CD4-positive, alpha-beta T cell treated with Interleukin-6 for 4 hours (primary cell): ENCODE results near the gene RAB40A.
"Not testable (repeated sequence)": the region's sequence is repeated elsewhere in the genome, so short reads cannot be mapped to it uniquely, and the experiment has no call there.

ENCODE experiments used
- DNase-seq: peaks from one replicate; pipeline ENCODE4 v3.0.0-alpha.2; 2020; ENCODE audit warnings: mixed read lengths

Gene RAB40A

DNA sequence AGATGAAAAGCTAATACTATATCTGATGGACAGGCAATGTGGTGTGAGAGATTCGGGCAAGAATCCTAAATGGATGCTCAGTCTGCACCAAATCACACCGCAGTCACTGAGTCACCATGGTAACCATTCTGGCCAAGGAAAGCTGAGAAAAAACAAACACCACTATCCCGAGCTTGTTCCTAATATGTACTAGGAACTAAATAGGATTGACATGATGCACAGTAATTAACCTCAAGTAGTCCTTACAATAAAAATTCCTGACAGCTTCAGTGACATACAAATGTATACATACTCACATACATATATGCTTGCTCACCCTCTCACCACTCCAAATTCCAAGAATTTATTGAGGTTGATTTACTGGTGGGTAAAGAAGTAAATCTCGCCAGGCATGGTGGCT, 1.1 kb upstream of the RAB40A start:
- DNase-seq: no peak

DNA sequence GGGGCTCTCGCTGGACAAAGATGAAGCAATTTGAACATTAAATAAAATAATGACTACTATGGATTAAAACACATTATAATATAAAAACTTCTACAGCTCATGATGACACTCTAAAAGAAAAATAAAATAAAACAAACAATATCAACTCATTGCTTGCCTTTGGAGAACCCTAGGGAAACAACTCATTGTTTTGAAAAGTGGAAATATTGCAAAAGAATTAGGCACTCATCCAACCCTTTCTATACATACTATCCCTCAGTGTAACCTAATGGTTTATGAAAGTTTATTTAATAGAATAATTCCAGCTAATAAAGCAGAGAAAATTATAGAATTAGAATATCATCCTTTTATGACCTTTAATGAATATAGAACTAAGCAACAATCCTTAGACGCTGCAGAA, 718 bp downstream of the RAB40A start:
- DNase-seq: no peak

DNA sequence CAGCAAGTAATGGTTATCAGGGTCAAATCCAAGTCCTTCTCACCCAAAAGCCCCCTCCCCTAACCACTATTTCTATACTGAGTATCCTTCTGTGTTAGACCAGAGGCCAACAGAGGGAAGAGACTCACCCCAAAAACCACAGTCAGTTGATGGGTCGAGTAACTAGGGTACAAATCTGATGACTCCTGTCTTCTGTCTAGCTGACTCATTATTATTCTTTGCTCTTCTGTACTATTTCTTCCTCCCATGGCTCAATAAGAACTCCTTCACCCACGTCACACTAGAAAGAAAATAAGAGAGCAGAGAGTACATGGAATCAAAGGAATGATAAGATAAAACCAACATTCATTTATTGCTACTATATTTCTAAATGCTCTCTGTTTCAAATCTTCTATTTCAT, 2.0 kb downstream of the RAB40A start:
- no peak for DNase-seq

DNA sequence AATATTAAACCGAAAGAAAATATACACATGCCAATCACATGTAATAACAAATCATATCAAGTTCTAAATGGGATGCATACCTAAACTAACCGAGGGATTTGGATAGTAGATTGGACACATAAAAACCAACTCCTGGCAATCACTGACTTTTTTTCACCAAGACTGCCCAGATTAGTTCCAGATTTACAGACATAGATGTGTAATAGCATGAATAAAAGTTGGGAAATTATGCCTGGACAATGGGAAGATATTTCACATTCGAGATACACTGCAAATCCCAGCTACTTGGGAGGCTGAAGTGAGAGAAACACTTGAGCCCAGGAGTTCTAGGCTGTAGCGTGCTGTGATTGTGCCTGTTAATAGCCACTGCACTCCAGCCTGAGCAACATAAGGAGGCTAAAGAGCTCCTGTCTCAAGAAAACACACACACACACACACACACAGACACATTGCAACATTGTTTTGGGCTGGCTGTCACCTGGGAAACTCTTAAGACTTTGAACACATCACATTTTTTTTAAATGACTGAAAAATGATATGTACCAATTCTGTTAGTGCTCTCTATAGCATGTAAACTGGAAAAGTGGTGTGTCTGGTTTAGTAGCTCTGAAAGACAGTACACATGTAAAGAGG, 5.7 kb downstream of the RAB40A start:
- no peak for DNase-seq

DNA sequence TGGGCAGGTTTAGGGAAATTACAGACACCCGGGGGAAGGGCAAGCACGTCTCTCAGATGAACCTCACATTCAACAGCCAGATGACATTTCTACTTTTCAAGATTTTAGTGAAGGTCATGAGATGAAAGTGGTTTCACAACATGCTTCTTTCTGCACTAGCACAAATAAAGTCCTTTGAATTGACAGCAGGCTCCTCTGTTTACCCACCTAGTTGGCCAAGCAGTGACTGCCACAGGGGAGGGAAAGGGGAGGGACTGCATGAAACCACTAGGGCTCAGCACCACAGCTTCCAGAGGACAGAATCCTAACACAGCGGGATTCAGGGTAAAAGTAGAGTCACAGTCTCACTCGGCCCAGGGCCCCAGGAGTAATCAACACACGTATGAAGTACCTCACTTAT, 6.2 kb downstream of the RAB40A start:
- no peak for DNase-seq

DNA sequence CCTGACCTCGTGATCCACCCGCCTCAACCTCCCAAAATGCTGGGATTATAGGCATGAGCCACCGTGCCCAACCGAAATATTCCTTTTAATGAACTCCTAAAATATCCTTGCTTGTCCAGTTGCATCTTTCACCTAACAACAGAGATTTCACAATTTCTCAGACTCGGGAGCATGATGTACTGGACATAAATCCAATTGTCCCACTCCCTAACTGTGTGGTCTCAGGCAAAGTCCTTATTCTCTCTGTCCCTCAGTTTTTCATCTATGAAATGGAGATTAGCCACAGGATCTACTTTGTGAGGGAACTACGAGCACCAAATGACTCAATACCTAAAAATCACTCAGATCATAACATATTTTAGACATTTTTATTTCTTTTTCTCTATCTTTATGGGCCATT, 9.3 kb downstream of the RAB40A start:
- no peak for DNase-seq

DNA sequence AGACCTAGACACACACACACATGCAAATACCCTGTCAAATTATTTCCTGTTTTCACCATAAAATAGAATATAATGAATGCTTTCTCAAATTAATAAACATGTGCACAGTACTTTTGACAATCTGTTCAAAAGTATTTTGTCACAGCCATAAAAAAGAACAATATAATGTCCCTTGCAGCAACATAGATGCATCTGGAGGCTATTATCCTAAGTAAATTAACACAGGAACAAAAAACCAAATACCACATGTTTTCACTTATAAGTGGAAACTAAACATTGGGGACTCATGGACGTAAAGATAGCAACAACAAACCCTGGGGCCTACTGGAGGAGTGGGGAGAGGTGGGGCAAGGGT, 15.5 kb downstream of the RAB40A start:
- no peak for DNase-seq

DNA sequence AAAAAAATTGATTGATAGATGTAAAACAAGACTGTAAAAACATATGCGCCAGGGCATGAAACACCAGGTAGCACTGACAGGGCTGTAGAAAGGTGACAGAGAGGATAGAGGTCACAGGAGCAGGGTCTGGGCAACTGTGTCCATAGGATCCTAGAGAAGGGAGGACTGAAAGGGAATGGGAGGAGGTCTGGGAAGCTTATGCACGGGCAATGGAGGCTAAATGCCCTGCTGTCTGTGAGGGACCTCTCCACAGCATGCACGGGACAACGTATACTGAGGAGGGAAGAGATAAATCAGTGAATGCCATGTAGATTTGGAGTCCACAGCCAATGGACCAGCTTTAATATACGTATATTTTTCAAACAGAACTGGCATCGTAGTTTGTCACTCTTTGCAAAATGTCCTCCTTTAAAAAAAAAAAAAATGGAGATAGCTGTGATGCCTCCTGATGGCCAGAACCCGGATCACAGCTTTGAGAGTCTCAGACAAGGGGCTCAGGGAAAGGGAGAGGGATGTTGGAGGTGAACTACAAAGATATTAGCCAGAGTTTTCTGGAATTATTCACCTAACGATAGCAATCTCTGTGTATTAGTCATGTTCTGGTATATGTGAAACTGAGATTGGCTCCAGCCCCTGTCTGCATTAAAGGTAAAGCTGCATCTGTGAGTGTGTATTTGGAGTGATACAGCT, 16.0 kb downstream of the RAB40A start:
- no peak for DNase-seq

DNA sequence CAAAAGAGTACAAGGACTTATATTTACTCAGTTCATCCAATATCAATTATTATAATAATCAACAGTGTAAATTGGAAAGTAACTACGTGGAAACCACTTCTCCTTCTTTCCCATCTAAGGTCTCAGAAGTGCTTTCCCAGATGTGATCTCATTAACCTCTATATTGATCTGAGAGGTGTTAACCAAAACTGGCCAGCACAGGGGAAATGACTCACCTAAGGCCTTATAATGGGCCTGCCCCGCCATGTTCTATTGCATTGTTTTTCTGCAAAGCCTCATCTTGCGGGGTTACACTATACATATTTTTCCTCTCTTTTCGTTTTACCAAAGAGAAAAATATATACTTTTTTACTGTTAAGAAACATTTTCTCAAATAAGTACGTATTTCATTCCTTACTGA, 20.5 kb downstream of the RAB40A start:
- no peak for DNase-seq

DNA sequence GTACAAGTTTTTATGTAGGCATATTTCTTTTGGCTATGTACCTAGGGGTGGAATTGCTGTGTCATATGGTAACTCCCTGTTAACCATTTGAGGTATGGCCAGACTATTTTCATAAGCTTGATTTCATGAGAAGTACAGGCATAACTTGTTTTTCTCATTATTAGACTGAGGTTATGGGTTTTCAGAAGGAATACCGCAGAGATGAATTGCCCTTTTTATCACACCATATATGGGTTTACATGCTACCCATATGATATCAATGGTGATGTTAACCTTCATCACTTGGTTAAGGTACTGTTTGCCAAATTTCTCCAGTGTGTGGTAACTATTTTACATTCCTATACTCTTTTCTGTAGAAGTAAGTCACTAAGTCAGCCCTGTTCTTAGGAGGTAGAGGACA, 23.5 kb downstream of the RAB40A start:
- no peak for DNase-seq

DNA sequence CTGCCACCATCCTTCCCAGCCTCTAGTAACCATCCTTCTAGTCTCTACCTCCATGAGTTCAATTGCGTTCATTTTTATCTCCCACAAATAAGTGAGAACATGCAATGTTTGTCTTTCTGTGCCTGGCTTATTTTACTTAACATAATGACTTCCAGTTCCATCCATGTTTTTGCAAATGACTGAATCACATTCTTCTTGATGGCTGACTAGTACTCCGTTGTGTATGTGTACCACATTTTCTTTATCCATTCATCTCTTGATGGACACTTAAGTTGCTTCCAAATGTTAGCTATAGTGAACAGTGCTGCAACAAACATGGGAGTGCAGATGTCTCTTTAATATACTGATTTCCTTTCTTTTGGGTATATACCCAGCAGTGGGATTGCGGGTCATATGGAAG, 25.7 kb downstream of the RAB40A start:
- not testable (repeated sequence) for DNase-seq

DNA sequence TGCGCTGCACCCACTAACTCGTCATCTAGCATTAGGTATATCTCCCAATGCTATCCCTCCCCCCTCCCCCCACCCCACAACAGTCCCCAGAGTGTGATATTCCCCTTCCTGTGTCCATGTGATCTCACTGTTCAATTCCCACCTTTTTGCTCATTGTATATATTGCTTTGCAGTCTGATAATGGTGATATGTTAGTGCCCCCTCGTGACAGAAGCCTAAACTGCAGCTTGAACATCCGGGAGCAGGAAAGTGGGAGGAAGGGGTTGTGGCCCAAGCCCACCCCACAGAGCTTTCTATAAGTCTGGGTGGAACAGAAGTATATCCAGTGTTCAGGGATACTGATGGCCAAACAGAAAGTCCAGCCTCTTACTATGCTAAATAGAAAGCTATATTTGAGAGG, 29.6 kb downstream of the RAB40A start:
- peak; percentile 51 for DNase-seq

DNA sequence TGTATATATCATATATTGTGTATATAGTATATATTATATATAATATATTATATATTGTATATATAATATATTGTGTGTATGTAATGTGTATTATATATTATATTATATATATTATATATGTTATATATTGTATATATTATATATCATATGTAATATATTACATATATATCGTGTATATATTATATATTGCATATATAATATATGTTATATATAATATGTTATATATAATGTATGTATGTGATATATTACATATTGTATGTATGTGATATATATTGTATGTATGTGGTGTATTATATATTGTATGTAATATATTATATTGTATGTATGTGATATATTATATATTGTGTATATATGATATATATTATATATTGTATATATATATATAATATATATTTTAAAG, 30.5 kb downstream of the RAB40A start:
- no peak for DNase-seq

DNA sequence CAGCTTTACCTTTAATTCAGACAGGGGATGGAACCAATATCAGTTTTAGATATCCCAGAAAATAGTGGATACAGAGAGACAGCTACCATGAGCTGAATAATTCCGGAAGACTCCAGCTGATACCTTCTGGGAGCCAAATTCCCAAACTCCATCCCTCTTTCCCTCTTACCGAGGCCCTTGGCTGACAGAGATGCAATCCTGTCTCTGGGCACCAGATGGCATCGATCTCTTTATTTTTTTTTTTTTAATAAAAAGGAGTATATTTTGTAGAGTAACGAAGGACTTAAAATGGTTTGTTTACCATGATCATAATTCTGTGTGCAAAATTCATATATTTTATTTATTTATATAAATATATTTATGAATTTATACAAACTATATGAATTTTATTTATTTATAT, 31.0 kb downstream of the RAB40A start:
- no peak for DNase-seq

DNA sequence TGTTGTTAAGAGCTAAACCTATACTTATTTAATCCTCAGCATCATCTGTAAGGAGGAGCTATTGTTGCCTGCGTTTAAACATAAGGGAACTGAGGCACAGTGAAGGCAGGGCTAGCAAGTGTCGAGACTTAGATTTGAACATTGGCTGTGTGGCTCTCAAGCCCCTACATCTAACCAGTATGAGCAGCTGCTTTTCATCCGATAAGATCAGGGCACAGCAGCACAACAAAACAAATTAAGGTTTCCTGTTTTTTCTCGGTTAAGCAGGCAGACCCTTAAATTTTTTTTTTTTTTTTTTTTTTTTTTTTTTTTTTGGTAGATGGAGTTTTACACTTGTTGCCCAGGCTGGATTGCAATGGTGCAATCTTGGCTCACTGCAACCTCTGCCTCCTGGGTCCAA, 35.6 kb downstream of the RAB40A start:
- DNase-seq: peak; percentile 3

DNA sequence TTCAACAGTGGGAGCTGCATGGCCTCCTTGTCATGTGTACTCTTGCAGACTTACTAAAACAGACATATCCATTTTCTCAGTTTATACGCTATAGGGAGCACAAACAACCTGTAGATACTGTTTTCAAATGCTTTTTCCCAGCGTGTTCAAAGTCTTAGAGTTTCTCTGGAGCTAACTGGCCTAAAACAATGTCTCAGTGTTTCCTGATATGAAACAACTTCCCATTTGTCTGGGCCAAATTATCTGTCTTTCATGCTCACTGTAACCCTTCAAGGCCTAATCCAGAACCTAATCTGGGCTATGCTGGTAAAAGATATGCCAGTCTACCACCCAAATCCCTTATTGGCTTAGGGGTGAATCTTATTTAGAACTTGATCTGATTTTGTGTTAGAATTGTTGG, 38.8 kb downstream of the RAB40A start:
- DNase-seq: no peak

DNA sequence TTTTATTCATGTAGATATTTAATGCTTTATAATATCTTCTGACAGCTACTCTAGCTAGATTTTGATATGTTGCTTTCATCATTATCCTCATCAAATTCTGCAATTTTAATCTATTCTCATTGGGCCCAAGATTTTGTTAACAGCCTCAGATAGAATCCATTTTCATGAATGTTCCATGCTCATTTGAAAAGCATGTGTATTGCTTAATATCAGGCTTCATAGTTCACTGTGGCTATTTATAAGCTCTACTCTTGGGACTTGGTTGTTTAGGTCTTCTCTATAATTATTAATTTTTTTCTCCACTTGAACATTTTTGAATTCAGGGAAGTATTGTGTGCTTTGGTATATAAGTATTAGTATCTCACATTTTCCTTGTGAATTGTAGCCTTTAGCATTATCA, 41.8 kb downstream of the RAB40A start:
- no peak for DNase-seq

DNA sequence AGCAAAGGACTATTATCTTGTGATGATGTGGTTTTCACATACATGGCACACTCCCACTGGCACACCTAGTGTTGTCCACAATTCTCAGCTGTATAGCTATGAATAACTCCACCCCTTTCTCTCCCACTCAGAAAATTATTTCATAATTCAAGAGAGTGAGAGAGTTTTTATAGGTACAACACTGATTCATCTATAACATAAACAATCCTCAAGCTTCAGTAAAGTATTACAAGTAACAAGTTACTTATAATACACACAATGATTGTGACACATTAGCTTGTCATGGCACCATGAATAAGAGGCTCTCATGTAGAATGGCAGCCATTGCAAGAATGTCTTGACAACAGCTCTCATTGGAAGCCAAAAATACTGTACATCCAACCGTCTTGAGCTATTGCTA, 43.9 kb downstream of the RAB40A start:
- DNase-seq: no peak

DNA sequence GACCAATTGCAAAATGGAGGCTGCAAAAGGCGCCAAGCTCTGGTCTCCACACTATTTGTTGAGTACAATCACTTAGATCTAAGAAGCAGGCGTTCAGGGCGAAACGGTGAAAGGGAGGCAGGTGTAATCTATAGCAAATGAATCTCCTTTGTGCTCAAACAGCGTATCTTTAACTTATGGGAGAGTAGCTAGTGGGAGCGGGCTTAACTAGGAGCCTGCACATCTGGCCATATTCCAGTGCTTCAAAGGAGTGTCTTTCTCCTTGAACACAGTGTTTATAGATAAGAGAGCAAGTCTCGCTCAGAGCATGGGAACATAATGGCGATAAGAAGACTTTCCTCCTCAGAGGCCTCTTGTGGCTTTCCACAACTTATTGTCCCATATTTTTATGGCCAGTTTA, 49.3 kb downstream of the RAB40A start:
- DNase-seq: not testable (repeated sequence)

DNA sequence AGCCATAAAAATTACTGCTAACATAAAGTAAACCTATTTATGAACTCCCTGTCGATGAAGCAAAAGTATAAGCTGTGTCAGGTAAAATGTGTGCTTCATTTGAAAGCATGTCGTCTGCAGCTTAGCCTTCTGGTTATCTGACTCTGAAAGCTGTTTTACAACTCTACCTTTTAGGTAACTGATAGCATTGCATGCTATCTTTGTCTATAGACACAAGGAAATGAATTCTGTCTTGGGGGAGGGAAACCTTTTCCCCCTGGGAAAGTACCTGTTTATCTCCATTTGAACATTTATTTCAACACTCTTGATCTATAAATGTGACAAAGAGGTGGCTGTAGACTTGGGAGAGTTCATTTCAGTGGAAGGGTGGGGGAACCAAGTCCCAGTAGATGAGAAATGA, 51.4 kb downstream of the RAB40A start:
- DNase-seq: no peak

DNA sequence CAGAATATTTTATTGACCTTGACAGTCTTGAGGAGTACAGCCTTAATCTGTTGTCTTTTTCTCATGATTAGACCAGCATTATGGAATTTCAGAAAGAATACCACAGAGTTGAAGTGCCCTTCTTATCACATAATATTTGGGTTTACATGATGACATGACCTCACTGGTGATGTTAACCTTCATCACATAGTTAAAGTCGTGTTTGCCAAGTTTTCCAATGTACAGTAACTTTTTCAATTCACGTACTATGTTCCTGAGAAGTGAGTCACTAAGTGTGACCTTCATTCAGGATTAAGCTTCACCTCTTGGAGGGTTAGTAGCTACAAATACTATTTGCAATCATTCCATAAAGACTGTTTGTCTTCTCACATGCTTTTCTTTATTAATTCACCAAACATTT, 52.1 kb downstream of the RAB40A start:
- DNase-seq: no peak

DNA sequence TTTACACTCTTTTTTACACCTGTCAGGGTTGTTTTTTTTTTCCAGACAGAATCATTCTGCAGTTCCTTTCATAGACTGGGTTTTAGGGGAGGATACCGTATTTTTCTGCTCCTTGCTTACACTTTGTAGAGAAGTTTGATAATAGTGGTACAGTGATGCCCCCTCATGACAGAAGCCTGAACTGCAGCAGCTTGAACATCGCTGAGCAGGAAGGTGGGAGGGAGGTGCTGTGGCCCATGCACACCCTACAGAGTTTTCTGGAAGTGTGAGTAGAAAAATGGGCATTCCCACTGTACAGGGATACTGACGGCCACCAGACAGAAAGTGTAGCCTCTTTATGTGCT, 54.5 kb downstream of the RAB40A start:
- peak; percentile 81 for DNase-seq

DNA sequence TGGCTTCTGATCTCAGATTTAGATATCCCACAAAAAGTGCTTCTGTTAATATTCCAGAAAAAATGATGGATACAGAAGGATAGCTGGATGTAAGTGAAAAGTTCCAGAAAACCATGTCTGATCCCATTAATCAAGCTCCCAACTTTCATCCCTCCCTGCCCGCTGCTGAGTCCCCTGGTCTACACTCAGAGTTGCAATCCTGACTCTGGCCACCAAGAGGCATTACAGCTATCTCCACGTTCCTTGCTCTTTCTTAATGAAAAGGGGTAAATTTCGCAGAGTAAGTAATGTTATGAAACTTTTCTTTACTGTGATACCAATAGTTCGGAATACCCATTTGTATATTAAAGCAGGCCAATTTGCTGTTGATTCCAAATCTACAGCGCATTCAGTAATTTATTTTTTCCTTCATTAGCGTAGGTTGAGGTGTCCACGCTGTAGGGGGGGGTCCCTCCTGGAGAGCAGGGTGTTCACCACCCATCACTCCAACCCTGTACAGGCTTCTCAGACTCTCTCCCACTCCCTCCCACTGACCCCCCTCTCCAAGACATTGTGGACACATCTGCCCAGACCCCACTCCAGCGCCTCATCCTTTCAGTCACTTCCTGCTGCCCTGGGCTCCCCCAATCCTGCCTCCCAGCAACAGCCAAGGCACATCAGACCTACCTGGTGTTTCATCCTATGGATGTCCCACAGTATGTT, 55.1 kb downstream of the RAB40A start:
- DNase-seq: peak; percentile 37

DNA sequence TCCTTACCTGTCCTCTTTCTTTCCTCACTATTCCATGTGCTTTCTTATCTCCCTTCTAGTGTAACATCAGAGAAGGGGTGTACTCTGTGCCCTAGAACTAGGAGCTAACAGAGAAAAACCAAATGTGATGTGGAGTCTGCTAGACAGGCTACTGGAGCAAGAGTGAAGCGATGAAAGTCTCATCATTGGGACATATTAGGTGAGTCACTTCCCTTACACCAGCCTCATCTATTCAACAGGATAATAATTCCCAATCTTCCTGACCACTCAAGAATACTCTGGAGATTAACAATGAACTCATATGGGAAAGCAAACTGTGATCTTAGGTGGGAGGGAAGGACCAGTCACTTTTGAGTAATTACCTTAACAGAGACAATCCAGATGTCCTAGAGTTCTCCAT, 58.1 kb downstream of the RAB40A start:
- no peak for DNase-seq
